Caco-2 (cell line): ENCODE results near the gene IGFBP7. TPM values are rescaled to one million over a fixed set of nuclear protein-coding genes. Genes with fewer than 3 reads are reported as not detected.

ENCODE experiments used
- BruUV-seq: library from RNA; stranded (reverse); fragments of 400-500 nt; replicated peaks from 2 replicates; lab custom pipeline; 2021; lab: Mats Ljungman, UMichigan
- CTCF ChIA-PET: fragments of 300-600 bp; sonication (Branson Sonifier 250); formaldehyde crosslinking; loops from one replicate; lab custom pipeline; 2022; ENCODE audit warnings: antibody characterized with exemption; lab: Charles Lee
- POLR2A ChIA-PET: fragments of 300-600 bp; sonication (Branson Sonifier 250); formaldehyde crosslinking; loops from one replicate; lab custom pipeline; 2022; ENCODE audit warnings: antibody characterized with exemption; lab: Charles Lee
- DNase-seq, 2 experiments: peaks; one replicate each; pipeline versions ENCODE4 v3.0.0 to v3.0.0-alpha.2; 2020 to 2022
- H3K27me3 ChIP-seq: replicated peaks from 2 replicates; pipeline ENCODE4 v1.6.0; 2011; ENCODE audit warnings: low read length; ENCODE audit not compliant: control insufficient read depth, insufficient read depth
- H3K36me3 ChIP-seq: 2 replicates; pipeline ENCODE4 v1.5.1; 2011; ENCODE audit warnings: low read length; ENCODE audit not compliant: control insufficient read depth, insufficient read depth
- H3K4me1 ChIP-seq: fragments of 250-450 bp; sonication (Bioruptor Pico); 2 replicates; pipeline ENCODE4 v1.5.1; 2020; ENCODE audit warnings: mild to moderate bottlenecking
- H3K4me3 ChIP-seq: 2 replicates; pipeline ENCODE4 v1.5.1; 2011; ENCODE audit warnings: low read depth, mild to moderate bottlenecking, control low read depth, low read length
- H3K9me3 ChIP-seq: fragments of 250-450 bp; sonication (Bioruptor Pico); 2 replicates; pipeline ENCODE4 v1.5.1; 2020; ENCODE audit warnings: mild to moderate bottlenecking, moderate library complexity
- H3K27ac Mint-ChIP-seq: one replicate; pipeline ENCODE4 v1.8.0; 2022; ENCODE audit warnings: mixed read lengths; ENCODE audit not compliant: unreplicated experiment
- H3K27me3 Mint-ChIP-seq: one replicate; pipeline ENCODE4 v1.8.0; 2022; ENCODE audit warnings: mixed read lengths; ENCODE audit not compliant: insufficient read depth, unreplicated experiment
- H3K36me3 Mint-ChIP-seq: one replicate; pipeline ENCODE4 v1.8.0; 2022; ENCODE audit warnings: mild to moderate bottlenecking, mixed read lengths; ENCODE audit not compliant: insufficient read depth, unreplicated experiment
- H3K4me1 Mint-ChIP-seq: one replicate; pipeline ENCODE4 v1.8.0; 2022; ENCODE audit warnings: low read depth, mixed read lengths; ENCODE audit not compliant: unreplicated experiment
- H3K4me3 Mint-ChIP-seq: one replicate; pipeline ENCODE4 v1.8.0; 2022; ENCODE audit warnings: mild to moderate bottlenecking, moderate library complexity, mixed read lengths; ENCODE audit not compliant: unreplicated experiment
- H3K9me3 Mint-ChIP-seq: one replicate; pipeline ENCODE4 v1.8.0; 2022; ENCODE audit warnings: mixed read lengths; ENCODE audit not compliant: unreplicated experiment
- intact Hi-C: fragments of 100-400 bp; cut with micrococcal nuclease; formaldehyde crosslinking; loops from one replicate; pipeline ENCODE4 v1.10.0; 2022; ENCODE audit not compliant: unreplicated experiment
- total RNA-seq: library from RNA; stranded (reverse); gene quantifications from 2 replicates; pipeline ENCODE4 v1.2.3, GENCODE V29; 2022
- TF ChIP-seq, protein P1 (sequence below), 2 experiments: fragments of 200-600 bp in 1 of 2; IDR thresholded peaks; 1 replicate in 1 of 2; 2 replicates in 1 of 2; pipeline versions ENCODE4 v1.5.1 to v1.8.0; 2011 to 2022; ENCODE audit warnings: antibody characterized with exemption in 1 of 2, control low read depth in 1 of 2, inconsistent platforms in 1 of 2, low read depth in 1 of 2, low read length in 1 of 2, mild to moderate bottlenecking in 1 of 2, moderate library complexity in 1 of 2; ENCODE audit not compliant: insufficient read depth in 1 of 2, severe bottlenecking in 1 of 2, unreplicated experiment in 1 of 2

Gene IGFBP7
- total RNA-seq, 1 experiment from 2014 or later = 40.4 TPM

DNA sequence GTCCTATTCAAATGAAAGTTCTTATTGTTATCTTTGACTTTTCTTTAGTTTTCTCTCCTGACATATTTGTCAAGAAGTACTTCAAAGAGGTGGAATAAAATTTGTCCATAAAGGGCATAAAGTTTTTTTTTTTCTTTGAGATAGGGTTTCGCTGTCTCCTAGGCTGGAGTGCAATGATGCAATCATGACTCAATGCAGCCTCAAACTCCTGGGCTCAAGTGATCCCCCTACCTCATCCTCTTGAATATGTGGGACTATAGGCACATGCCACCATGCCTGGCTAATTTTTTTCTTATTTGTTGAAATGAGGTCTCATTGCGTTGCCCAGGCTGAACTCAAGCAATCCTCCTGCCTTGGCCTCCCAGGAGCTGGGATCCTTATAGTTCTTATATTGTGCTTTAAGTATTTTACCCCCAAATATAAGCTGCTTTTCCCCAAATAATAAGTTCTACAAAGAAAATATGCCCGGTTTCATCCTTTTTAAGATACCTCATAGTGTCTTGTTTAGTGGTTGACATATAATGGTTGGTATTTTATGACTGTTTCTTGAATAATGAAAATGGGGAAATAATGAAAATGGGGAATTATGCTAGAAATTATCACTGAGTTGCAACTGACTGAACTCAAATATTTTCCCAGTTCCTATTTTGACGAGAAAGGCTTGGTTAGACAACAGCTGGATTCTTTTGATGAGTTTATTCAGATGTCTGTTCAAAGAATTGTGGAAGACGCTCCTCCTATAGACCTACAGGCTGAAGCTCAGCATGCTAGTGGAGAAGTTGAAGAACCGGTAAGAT lies 119.9 kb downstream of the IGFBP7 start:
- intact Hi-C loops = no loop called here
- H3K9me3 Mint-ChIP-seq = no peaks in the 10 kb centered on the region

DNA sequence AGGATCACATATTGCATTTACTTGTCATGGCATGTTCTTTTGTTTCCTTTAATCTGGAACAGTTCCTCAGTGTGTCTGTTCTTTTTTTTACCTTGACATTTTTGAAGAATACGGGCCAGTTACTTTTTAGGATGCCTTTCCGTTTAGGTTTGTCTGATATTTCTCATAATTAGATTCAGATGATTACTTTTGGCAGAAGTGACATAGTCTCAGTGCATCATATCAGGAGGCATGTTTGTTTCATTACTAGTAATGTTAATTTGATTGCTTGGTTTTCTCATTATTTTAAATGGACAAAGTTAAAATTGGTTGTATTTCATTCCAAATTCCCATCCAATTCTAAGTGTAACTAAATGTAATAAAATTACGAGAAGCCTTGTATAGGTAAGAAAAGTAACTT lies 123.2 kb downstream of the IGFBP7 start:
- peaks cover 9% of the 10 kb centered on the region for H3K4me1 Mint-ChIP-seq
- H3K27me3 ChIP-seq = no peaks in the 10 kb centered on the region
- H3K9me3 Mint-ChIP-seq = no peaks in the 10 kb centered on the region
- H3K36me3 Mint-ChIP-seq = peaks cover 54% of the 10 kb centered on the region
- no peaks in the 10 kb centered on the region for H3K4me1 ChIP-seq
- ChIA-PET POLR2A (no interaction called here), CTCF (no interaction called here)
- H3K36me3 ChIP-seq = peaks cover 2% of the 10 kb centered on the region; the same call in 1 of the 2 replicates
- no peak overlapping the region for H3K4me3 ChIP-seq
- no peak overlapping the region for H3K4me3 Mint-ChIP-seq
- no peaks in the 10 kb centered on the region for H3K9me3 ChIP-seq
- H3K27me3 Mint-ChIP-seq = no peaks in the 10 kb centered on the region
- intact Hi-C loops = no loop called here
- BruUV-seq = no TSS peak
- TF ChIP-seq, protein P1, sequence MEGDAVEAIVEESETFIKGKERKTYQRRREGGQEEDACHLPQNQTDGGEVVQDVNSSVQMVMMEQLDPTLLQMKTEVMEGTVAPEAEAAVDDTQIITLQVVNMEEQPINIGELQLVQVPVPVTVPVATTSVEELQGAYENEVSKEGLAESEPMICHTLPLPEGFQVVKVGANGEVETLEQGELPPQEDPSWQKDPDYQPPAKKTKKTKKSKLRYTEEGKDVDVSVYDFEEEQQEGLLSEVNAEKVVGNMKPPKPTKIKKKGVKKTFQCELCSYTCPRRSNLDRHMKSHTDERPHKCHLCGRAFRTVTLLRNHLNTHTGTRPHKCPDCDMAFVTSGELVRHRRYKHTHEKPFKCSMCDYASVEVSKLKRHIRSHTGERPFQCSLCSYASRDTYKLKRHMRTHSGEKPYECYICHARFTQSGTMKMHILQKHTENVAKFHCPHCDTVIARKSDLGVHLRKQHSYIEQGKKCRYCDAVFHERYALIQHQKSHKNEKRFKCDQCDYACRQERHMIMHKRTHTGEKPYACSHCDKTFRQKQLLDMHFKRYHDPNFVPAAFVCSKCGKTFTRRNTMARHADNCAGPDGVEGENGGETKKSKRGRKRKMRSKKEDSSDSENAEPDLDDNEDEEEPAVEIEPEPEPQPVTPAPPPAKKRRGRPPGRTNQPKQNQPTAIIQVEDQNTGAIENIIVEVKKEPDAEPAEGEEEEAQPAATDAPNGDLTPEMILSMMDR (IDR thresholded peaks at IDR 0.05; ENCODE audit: insufficient read depth in 1 of 2, low read depth in 1 of 2, low read length in 1 of 2, severe bottlenecking in 1 of 2, unreplicated experiment in 1 of 2) = no peak
- no peak for DNase-seq
- H3K27ac Mint-ChIP-seq = no peak overlapping the region

More for the DNA sequence above, 119.9 kb downstream of the IGFBP7 start:
- H3K27ac Mint-ChIP-seq = no peak overlapping the region
- peaks cover 74% of the 10 kb centered on the region for H3K36me3 Mint-ChIP-seq
- POLR2A ChIA-PET = no interaction called here
- DNase-seq = no peak
- no peaks in the 10 kb centered on the region for H3K4me1 Mint-ChIP-seq
- H3K4me3 Mint-ChIP-seq = no peak overlapping the region
- Histone ChIP-seq H3K36me3 (peaks cover 2% of the 10 kb centered on the region; the same call in 1 of the 2 replicates), H3K4me3 (no peak overlapping the region), H3K9me3 (no peaks in the 10 kb centered on the region), H3K27me3 (no peaks in the 10 kb centered on the region), H3K4me1 (no peaks in the 10 kb centered on the region)
- BruUV-seq = no TSS peak
- CTCF ChIA-PET = interaction anchor here (0.8 kb wide), 1 partner anchor 10 kb away, joined by 4 read pairs; no protein-coding TSS in a partner anchor
- H3K27me3 Mint-ChIP-seq = no peaks in the 10 kb centered on the region
- TF ChIP-seq, protein P1 (IDR thresholded peaks at IDR 0.05; ENCODE audit: insufficient read depth in 1 of 2, low read depth in 1 of 2, low read length in 1 of 2, severe bottlenecking in 1 of 2, unreplicated experiment in 1 of 2) = no peak

DNA sequence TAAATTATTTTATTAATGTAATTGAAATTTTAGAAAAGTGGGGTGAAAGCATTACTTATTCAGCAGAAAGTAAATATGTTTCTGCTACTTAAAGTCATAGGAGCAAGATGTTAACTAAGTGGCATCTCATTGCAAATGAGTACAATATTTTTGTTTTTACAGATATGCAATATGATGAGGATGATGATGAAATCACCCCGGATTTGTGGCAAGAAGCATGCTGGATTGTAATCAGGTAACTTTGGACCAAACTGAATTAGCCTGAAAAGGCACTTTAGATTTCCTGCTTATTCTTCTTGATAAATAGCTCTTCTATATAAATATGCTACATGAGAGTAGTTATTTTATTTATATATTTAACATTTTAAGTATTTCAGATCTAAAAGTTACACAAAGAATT lies 124.0 kb downstream of the IGFBP7 start:
- intact Hi-C loops = no loop called here
- no peaks in the 10 kb centered on the region for H3K27me3 ChIP-seq
- ChIA-PET CTCF (no interaction called here), POLR2A (no interaction called here)
- H3K9me3 ChIP-seq = no peaks in the 10 kb centered on the region
- no peak overlapping the region for H3K4me3 ChIP-seq
- no peaks in the 10 kb centered on the region for H3K4me1 ChIP-seq
- Mint-ChIP-seq H3K27me3 (no peaks in the 10 kb centered on the region), H3K27ac (no peak overlapping the region), H3K36me3 (peaks cover 54% of the 10 kb centered on the region), H3K4me3 (no peak overlapping the region), H3K4me1 (peaks cover 16% of the 10 kb centered on the region), H3K9me3 (no peaks in the 10 kb centered on the region)
- TF ChIP-seq, protein P1 (IDR thresholded peaks at IDR 0.05; ENCODE audit: insufficient read depth in 1 of 2, low read depth in 1 of 2, low read length in 1 of 2, severe bottlenecking in 1 of 2, unreplicated experiment in 1 of 2) = no peak
- no TSS peak for BruUV-seq
- peaks cover 2% of the 10 kb centered on the region; the same call in 1 of the 2 replicates for H3K36me3 ChIP-seq
- no peak for DNase-seq
